GM13976 (cell line): ENCODE results near the gene TMEM82.

Experiments used
- DNase-seq: peaks from one replicate; pipeline ENCODE4 v3.0.0; 2012; ENCODE audit warnings: low spot score
- CTCF ChIP-seq: IDR thresholded peaks from 2 replicates; pipeline ENCODE4 v1.5.1; 2012; ENCODE audit warnings: borderline replicate concordance, mild to moderate bottlenecking; ENCODE audit not compliant: insufficient read depth; ENCODE audit errors: extremely low read depth, missing control alignments, control extremely low read depth
- in situ Hi-C: fragments of 300-500 bp; cut with MboI; formaldehyde crosslinking; loops from one replicate; pipeline ENCODE4 v1.12.0; 2022; ENCODE audit warnings: low sequenced_read_pairs, mixed read lengths, inconsistent platforms; ENCODE audit not compliant: unreplicated experiment

TMEM82 gene

GRCh38 chr1:15758953-15759661 lies 16.8 kb downstream of the TMEM82 start:
- in situ Hi-C loops = no loop called here
- TF ChIP-seq CTCF = no peak
- peak; percentile 66 for DNase-seq

GRCh38 chr1:15760520-15761211 lies 18.4 kb downstream of the TMEM82 start:
- no peak for DNase-seq
- in situ Hi-C loops = no loop called here
- TF ChIP-seq CTCF = no peak

GRCh38 chr1:15761366-15762128 lies 19.2 kb downstream of the TMEM82 start:
- no peak for TF ChIP-seq CTCF
- DNase-seq = no peak
- in situ Hi-C loops = no loop called here

GRCh38 chr1:15762546-15762945 lies 20.2 kb downstream of the TMEM82 start:
- in situ Hi-C loops = no loop called here
- no peak for DNase-seq

GRCh38 chr1:15764269-15764764 lies 22.0 kb downstream of the TMEM82 start:
- in situ Hi-C loops = no loop called here
- no peak for DNase-seq
- TF ChIP-seq CTCF = no peak

More at GRCh38 chr1:15762546-15762945, 20.2 kb downstream of the TMEM82 start:
- TF ChIP-seq CTCF = no peak

GRCh38 chr1:15764890-15765289 lies 22.6 kb downstream of the TMEM82 start:
- no peak for TF ChIP-seq CTCF
- in situ Hi-C loops = no loop called here
- DNase-seq = no peak
